Left forelimb (tissue), 1 donor: Measurements from ENCODE around the gene IYD.

ENCODE experiments used
- DNase-seq: peaks from one replicate; pipeline ENCODE4 v3.0.0-alpha.2; 2018; ENCODE audit warnings: low spot score

IYD gene

DNA sequence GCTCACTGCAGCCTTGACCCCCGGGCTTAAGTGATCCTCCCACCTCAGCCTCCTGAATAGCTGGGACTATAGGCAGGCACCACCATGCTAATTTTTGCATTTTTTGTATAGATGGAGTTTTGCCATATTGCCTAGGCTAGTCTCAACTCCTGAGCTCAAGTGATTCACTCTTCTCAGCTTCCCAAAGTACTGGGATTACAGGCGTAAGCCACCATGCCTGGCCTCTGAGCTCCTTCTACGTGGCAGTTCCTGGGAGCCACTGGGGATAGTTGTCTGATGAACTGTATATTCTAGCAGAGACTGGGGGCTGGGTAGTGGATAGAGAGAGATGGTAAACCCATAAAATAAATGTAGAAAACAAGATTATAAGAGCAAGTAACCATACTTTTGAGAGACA is 26.1 kb downstream of the IYD start:
- no peak for DNase-seq

DNA sequence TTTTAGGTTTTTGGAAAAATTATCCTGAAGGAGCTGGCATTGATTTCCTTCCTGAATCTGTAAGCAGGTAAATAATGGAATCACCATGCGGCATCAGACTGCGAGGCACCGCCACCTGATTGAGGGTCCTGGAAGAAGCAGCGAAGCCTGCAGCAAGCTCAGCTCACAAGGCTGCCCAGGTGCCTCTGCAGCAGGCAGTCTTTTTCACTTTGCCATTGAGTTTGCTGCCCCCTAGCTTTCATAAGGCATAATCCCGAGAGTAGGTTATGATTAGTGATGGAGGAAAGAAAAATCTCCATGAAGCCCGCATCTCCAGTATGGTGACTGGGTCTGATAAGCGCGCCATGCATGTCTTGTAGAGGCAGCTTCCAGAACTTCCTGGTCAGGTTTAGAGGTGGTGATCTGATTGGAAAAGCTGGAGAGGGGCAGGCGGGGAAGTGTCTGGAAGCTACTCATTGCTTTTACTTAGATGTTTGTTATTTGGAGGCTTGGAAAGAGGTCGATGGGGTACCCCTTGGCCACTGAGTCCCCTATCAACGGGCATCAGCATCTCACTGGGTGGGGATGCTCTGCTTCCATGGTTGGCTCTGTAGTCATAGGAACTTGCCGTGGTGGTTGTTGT is 26.7 kb downstream of the IYD start:
- DNase-seq, result no peak

GRCh38 chr6:150403458-150404246 is 34.8 kb downstream of the IYD start:
- DNase-seq, result no peak

- DNase-seq, result no peak
Measured at GRCh38 chr6:150406948-150407347, 38.1 kb downstream of the IYD start.

DNA sequence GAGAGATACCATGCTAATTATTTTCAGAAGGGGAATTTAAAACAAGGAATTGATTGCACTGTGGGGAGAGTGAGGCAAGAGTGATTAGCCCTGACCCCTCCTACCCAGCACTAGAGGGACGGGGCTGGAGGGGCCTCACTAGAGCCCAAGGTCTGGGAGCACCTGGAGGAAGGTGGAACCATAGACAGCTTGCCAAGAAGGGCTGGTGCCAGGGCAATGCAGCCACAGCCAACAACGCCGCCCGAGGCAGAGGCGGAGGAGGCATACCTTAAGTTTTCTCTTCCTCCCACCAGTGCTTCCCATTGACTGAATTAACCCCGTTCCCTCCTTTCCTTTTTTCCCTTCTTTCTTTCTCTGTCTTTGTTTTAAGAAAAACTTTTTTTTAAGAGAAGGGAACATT is 40.0 kb downstream of the IYD start:
- no peak for DNase-seq

GRCh38 chr6:150409576-150410066 is 40.8 kb downstream of the IYD start:
- DNase-seq, result no peak

DNA sequence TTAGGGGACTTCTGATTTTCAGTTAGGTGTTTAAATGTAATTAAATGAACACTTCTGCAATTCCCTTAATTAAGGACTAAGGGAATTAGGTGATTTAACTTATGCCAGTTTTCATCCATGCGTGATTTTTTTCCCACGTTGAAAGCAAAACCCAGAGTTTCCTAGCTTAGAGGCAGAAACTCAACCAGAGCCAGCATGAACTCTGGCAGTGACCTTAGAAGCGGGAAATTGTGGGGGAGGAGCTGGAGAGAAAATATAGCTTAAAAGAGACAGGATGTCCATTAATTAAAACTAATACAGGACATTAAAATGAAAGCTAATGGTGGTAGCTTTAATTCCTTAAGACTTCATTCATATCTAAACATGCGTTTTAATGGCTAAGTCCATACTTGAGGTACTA is 41.6 kb downstream of the IYD start:
- DNase-seq, result no peak

GRCh38 chr6:150410906-150411305 is 42.1 kb downstream of the IYD start:
- no peak for DNase-seq

- no peak for DNase-seq
Measured at GRCh38 chr6:150412221-150412620, 43.4 kb downstream of the IYD start.

- no peak for DNase-seq
Measured at GRCh38 chr6:150413198-150413597, 44.4 kb downstream of the IYD start.

DNA sequence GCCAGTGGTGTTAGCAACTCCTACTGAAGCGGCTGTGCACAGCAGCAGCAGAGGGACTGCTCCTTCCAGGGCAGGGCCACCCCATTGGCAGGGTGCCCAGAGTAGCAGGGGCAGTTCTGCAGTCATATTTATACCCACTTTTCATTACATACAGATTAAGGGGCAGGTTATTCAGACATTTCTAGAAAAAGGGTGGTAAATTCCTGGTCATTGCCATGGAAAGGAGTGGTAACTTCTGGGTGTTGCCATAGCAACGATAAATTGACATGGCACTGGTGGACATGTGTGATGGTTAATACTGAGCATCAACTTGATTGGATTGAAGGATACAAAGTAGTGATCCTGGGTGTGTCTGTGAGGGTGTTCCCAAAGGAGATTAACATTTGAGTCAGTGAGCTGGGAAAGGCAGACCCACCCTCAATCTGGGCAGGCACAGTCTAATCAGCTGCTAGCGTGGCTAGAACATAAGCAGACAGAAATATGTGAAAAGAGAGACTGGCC is 45.0 kb downstream of the IYD start:
- DNase-seq, result no peak

DNA sequence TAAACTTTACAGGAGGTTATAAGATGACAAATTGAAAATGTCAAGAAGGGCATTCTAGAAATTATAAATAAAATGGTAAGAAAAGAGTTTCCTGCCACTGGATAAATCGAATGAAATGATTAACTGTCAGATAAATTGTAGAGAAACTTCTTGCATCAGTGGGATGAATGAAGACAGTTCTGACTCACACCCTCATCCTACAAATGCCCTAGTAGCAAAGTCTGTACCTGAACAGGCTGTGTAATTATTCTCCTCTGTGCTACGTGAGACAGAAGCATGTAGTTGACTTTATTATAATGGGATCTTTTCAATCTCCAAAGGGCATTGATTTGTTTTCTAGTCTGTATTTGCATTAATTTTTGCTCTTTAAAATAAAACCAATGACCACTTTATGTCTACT is 47.3 kb downstream of the IYD start:
- no peak for DNase-seq

GRCh38 chr6:150417250-150417649 is 48.4 kb downstream of the IYD start:
- no peak for DNase-seq

DNA sequence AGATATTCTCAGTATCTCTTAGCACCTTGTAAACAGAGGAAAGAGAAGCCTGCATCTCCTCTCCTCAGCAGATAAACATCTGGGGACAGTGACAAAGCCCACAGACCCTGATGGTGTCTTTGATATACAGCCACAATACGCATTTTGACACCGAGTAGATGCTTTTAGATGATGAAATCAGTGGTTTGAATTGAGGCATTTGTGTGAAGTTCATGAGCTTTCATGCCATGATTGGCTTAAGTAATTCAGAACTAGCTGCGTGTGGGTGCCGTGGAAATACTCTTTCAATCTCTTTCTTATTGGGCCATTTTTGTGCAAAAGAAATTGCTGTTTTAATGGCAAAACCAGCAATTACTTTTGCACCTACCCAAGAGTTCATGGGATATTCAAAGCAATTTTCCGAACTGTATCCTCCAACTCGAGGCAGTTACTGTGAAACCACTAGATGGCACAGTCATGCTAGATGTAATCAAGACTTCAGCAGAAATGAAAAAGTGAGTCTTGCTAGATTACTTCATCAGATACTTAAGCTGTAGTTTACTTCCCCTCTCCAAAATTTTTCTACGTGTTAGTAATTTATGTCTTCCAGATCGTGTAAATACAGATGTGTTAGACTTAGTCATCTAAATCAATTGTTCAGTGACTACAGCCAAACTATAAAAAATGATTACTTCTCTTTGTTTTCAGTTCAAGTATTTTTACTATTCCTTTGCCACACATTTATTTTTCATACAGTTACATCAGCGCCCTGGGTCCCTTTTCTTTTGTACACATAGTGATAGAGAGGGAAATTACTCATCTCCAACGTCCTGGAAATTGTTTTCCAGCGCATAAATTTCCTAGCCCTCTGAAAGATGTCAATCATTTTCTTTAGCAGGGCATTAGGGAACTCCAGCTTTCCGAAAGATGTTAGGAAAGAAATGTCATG is 49.4 kb downstream of the IYD start:
- DNase-seq, result no peak

- peak; percentile 78 for DNase-seq
Measured at GRCh38 chr6:150418827-150419594, 50.2 kb downstream of the IYD start.

DNA sequence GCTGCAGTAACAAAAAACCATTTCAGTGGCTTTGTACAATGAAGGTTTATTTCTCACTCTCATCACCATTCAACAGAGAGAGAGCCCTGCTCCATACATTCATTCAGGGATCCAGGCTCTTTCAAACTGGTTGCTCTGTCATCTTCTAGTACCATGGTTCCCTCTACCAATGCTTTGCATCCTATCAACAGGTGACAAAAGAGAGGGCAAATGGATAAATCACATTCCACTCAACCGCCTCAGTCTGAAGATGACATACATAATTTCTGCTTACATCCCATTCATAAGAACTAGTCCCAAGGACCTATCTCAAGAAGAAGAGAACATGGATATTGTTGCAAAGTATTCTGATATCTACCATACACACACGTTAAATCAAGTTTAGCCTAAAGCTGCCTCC is 51.6 kb downstream of the IYD start:
- DNase-seq, result no peak

GRCh38 chr6:150420926-150421325 is 52.1 kb downstream of the IYD start:
- no peak for DNase-seq

DNA sequence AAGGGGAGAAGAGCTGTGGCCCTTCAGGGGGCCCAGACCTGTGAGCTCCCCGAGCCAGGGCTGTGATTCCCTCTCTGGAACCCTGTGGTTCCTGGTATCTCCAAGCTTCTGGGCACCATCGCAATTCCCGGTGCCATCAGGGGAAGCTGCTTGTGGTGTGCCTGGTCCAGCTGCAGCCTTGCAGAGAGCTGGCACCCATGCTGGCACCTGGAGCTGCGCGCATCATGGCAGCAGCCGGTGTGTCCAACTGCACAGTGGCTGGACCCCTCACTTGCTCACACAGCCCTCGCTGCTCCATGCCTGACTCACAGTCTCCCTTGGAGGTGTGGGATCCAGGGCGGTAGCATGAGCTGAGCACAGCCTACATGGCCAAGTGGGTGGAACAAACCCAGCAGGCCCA is 56.7 kb downstream of the IYD start:
- DNase-seq, result no peak

- DNase-seq, result no peak
Measured at GRCh38 chr6:150426198-150426597, 57.4 kb downstream of the IYD start.

DNA sequence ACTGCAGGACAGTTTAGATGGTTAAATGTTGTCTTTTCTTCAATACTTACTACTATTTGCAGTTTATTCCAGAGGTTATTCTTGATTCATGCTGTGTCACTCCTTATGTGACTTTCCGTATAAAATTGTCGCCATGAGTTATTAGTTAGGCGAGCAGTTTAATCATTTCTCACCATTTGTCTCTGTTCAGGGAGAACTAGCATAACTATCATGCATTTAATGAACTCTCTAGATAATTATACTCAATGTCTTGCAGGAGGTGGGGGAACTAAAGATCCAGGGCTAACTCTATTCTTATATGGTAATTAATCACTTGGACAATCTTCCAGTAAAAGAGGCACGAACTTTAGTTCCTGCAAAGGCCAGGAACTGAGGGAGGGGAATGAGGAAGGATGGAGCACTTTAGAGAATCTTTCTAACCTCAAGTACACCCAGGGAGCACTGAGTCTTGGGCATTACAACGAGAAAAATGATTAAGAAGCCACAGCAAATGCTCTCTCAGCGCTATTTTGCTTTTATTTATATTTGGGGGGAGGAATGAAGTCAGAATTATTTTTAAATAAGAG is 58.3 kb downstream of the IYD start:
- no peak for DNase-seq

DNA sequence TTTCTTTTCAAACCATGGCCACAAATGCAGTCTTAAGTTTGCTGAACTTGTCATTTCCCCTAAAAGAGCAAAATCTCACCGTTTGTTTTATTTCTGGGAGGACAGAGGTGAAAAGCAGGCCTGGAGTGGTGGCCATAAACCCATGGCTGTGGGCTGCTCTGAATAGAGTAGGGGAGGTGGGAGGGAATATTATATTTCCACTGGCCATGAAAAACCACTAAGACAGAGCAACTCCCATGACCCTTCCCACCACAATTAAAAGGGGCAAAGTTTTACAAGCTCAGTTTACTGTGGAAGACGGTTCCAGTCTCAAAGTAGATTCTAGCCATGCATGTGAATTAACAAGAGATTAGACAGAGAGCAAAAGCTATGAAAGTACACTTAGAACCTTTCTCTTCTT is 59.0 kb downstream of the IYD start:
- no peak for DNase-seq
